OCI-LY7 (cell line): Measurements from ENCODE around the gene CDH16. TPM values are rescaled to one million over a fixed set of nuclear protein-coding genes. Genes with fewer than 3 reads are reported as not detected.

Experiments used
- BruUV-seq: library from RNA; stranded (reverse); fragments of 400-500 nt; replicated peaks from 2 replicates; lab custom pipeline; 2021; lab: Mats Ljungman, UMichigan
- CTCF ChIA-PET: fragments of 300-600 bp; sonication (Branson Sonifier 250); formaldehyde crosslinking; loops from one replicate; lab custom pipeline; 2022; ENCODE audit warnings: antibody characterized with exemption; ENCODE audit not compliant: unreplicated experiment; lab: Charles Lee
- POLR2A ChIA-PET: fragments of 300-600 bp; sonication (Branson Sonifier 250); formaldehyde crosslinking; loops from one replicate; lab custom pipeline; 2022; ENCODE audit warnings: antibody characterized with exemption; lab: Charles Lee
- DNase-seq: peaks from one replicate; pipeline ENCODE4 v3.0.0-alpha.2; 2015; ENCODE audit warnings: low spot score
- H2AFZ ChIP-seq: fragments of 200-600 bp; sonication (generic), shearing (Covaris generic); 2 replicates; pipeline ENCODE4 v1.6.1; 2014; ENCODE audit warnings: mild to moderate bottlenecking, antibody characterized with exemption, low read length, moderate library complexity
- H3K27ac ChIP-seq: fragments of 200-600 bp; sonication (generic); 2 replicates; pipeline ENCODE4 v1.5.1; 2014; ENCODE audit warnings: mixed run types, low read depth, mild to moderate bottlenecking, moderate library complexity, low read length, inconsistent platforms; ENCODE audit not compliant: poor library complexity, severe bottlenecking
- H3K36me3 ChIP-seq: fragments of 200-600 bp; sonication (generic); 2 replicates; pipeline ENCODE4 v1.6.1; 2014; ENCODE audit warnings: mild to moderate bottlenecking, antibody characterized with exemption, low read length, moderate library complexity, mixed read lengths; ENCODE audit not compliant: insufficient read depth
- H3K4me1 ChIP-seq: fragments of 200-600 bp; sonication (generic); 2 replicates; pipeline ENCODE4 v1.5.1; 2014; ENCODE audit warnings: mild to moderate bottlenecking, low read length; ENCODE audit not compliant: insufficient read depth, poor library complexity, severe bottlenecking
- H3K4me2 ChIP-seq: fragments of 200-600 bp; sonication (generic); 2 replicates; pipeline ENCODE4 v1.6.1; 2014; ENCODE audit warnings: mild to moderate bottlenecking, low read length
- H3K4me3 ChIP-seq: fragments of 200-600 bp; sonication (generic); 2 replicates; pipeline ENCODE4 v1.5.1; 2014; ENCODE audit warnings: mild to moderate bottlenecking, low read depth, low read length; ENCODE audit not compliant: poor library complexity, severe bottlenecking
- H3K79me2 ChIP-seq: fragments of 200-600 bp; sonication (generic); 2 replicates; pipeline ENCODE4 v1.6.1; 2016; ENCODE audit warnings: low read depth, mild to moderate bottlenecking, low read length, moderate library complexity, mixed read lengths; ENCODE audit not compliant: insufficient read depth
- H3K9me2 ChIP-seq: fragments of 200-600 bp; sonication (generic); 2 replicates; pipeline ENCODE4 v1.6.1; 2016; ENCODE audit warnings: mild to moderate bottlenecking, low read length, mixed read lengths; ENCODE audit not compliant: insufficient read depth
- H3K9me3 ChIP-seq: fragments of 200-600 bp; sonication (generic); 2 replicates; pipeline ENCODE4 v1.6.1; 2014; ENCODE audit warnings: mild to moderate bottlenecking, mixed run types, low read length, mixed read lengths
- H4K20me1 ChIP-seq: fragments of 200-600 bp; sonication (generic); 2 replicates; pipeline ENCODE4 v1.6.1; 2014; ENCODE audit warnings: mild to moderate bottlenecking, antibody characterized with exemption, low read length, moderate library complexity, mixed read lengths; ENCODE audit not compliant: insufficient read depth
- EZH2phosphoT487 ChIP-seq: fragments of 200-600 bp; sonication (generic); IDR thresholded peaks from 2 replicates; pipeline ENCODE4 v1.6.1; 2018; ENCODE audit warnings: low read depth, borderline replicate concordance, mild to moderate bottlenecking, mixed run types, antibody characterized with exemption, low read length, moderate library complexity, mixed read lengths
- intact Hi-C: fragments of 100-400 bp; cut with micrococcal nuclease; formaldehyde crosslinking; loops from one replicate; pipeline ENCODE4 v1.10.0; 2022; ENCODE audit not compliant: unreplicated experiment
- total RNA-seq, 2 experiments: library from RNA; depleted of rRNA in 1 of 2; stranded (reverse); fragments of >200 nt in 1 of 2; shearing (Covaris generic) in 1 of 2; gene quantifications; 2 replicates each; pipeline ENCODE4 v1.2.3, GENCODE V29; 2014 to 2022
- TF ChIP-seq, protein P1 (sequence below): fragments of 200-600 bp; sonication (generic); conservative IDR thresholded peaks from 2 replicates; pipeline ENCODE4 v1.5.1; 2014; ENCODE audit warnings: mild to moderate bottlenecking, antibody characterized with exemption, low read length, moderate library complexity, mixed read lengths

CDH16 gene
- total RNA-seq, 2 experiments from 2014 or later = not detected

- H3K9me2 ChIP-seq = no peaks in the 10 kb centered on the region
- H3K4me3 ChIP-seq = no peak overlapping the region
- DNase-seq = no peak
- TF ChIP-seq, protein P1, sequence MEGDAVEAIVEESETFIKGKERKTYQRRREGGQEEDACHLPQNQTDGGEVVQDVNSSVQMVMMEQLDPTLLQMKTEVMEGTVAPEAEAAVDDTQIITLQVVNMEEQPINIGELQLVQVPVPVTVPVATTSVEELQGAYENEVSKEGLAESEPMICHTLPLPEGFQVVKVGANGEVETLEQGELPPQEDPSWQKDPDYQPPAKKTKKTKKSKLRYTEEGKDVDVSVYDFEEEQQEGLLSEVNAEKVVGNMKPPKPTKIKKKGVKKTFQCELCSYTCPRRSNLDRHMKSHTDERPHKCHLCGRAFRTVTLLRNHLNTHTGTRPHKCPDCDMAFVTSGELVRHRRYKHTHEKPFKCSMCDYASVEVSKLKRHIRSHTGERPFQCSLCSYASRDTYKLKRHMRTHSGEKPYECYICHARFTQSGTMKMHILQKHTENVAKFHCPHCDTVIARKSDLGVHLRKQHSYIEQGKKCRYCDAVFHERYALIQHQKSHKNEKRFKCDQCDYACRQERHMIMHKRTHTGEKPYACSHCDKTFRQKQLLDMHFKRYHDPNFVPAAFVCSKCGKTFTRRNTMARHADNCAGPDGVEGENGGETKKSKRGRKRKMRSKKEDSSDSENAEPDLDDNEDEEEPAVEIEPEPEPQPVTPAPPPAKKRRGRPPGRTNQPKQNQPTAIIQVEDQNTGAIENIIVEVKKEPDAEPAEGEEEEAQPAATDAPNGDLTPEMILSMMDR = no peak
- TF ChIP-seq EZH2phosphoT487 = no peak
- intact Hi-C loops = no loop called here
- H3K79me2 ChIP-seq = no peaks in the 10 kb centered on the region
- no TSS peak for BruUV-seq
- no peaks in the 10 kb centered on the region for H3K4me1 ChIP-seq
- peaks cover 29% of the 10 kb centered on the region for H3K36me3 ChIP-seq
- H4K20me1 ChIP-seq = no peaks in the 10 kb centered on the region
- no peaks in the 10 kb centered on the region for H3K9me3 ChIP-seq
- ChIA-PET CTCF (no interaction called here), POLR2A (no interaction called here)
- no peak overlapping the region for H3K4me2 ChIP-seq
- no peak overlapping the region for H2AFZ ChIP-seq
- no peak overlapping the region for H3K27ac ChIP-seq
These were observed 27.9 kb downstream of the CDH16 start for GRCh38 chr16:66890799-66891198.

DNA sequence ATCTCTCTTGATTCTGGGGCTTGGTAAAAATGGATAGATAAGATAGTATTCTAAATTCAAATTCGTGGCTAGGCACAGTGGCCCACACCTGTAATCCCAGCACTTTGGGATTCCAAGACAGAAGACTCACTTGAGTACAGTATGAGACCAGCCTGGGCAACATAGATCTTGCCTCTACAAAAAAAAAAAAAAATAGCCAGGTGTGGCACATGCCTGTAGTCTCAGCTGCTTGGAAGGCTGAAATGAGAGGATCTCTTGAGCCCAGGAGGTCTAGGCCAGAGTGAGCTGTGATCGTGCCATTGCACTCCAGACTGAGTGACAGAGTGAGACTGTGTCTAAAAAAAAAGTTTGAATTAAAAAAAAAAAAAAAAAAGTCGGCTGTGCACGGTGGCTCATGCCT lies 29.1 kb downstream of the CDH16 start:
- ChIA-PET POLR2A (interaction anchor here (0.6 to 0.7 kb wide), 3 partner anchors 193 to 1259 kb away, joined by 3 read pairs; no protein-coding TSS in a partner anchor), CTCF (no interaction called here)
- no TSS peak for BruUV-seq
- no peak overlapping the region for H3K4me3 ChIP-seq
- no peak overlapping the region for H2AFZ ChIP-seq
- no peaks in the 10 kb centered on the region for H3K9me2 ChIP-seq
- intact Hi-C loops = no loop called here
- DNase-seq = no peak
- H4K20me1 ChIP-seq = no peaks in the 10 kb centered on the region
- H3K79me2 ChIP-seq = no peaks in the 10 kb centered on the region
- no peak overlapping the region for H3K27ac ChIP-seq
- H3K36me3 ChIP-seq = peaks cover 41% of the 10 kb centered on the region
- no peaks in the 10 kb centered on the region for H3K4me1 ChIP-seq
- no peak overlapping the region for H3K4me2 ChIP-seq
- TF ChIP-seq, protein P1 = no peak
- no peak for TF ChIP-seq EZH2phosphoT487
- H3K9me3 ChIP-seq = no peaks in the 10 kb centered on the region
